ENCODE results near the gene HELZ2.

The HELZ2 gene

GRCh38 chr20:63538204-63539091 lies 35.6 kb downstream of the HELZ2 start:
- DNase-seq (ENCODE audit: low read depth) = peak; percentile 74

- peak; percentile 97 for DNase-seq (ENCODE audit: low read depth)
These were observed 36.4 kb downstream of the HELZ2 start for GRCh38 chr20:63537525-63538203.

- no peak for DNase-seq (ENCODE audit: low read depth)
These were observed 37.0 kb downstream of the HELZ2 start, which contains the start of gene PTK6 for GRCh38 chr20:63536997-63537524. TSS of gene PTK6 (minus strand) at chr20:63537376. CDS start at chr20:63537314, 62 bp downstream.

DNA sequence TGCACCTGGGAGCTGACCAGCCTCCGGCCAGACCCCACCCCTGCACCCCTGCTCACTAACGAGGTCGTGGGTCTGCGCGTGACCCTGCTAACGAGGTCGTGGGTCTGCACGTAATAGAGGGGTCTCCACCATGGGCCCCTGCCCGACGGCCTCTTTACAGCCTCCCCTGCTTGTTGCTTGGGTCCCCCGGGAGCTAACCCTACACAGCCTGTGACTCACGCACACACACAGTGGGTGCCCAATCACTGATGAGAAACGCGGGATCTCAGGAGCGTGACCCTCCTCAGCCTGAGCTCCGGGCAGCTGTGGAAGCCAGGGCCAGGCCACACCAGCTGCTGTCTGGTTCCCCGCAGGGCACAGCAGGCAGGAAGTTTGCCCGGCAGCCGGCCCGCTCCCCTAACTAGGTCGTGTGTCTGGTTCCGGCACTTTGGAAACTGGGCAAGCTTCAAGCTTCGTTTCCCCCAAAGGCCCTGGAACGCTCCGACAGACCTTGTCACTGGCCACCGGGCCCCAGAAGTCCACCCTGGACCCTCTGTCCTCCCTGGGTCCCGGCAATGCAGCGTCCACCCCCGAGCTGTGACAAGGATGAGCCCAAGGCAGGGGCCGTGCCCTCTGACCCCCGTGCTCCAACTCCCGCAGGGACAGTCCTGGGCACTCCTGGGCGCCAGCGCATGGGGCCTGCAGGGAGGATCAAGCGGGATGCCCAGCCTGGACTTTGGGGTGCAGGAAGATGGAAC lies 37.6 kb downstream of the HELZ2 start:
- peak; percentile 60 for DNase-seq (ENCODE audit: low read depth)

GRCh38 chr20:63534831-63535651 lies 39.0 kb downstream of the HELZ2 start:
- no peak for DNase-seq (ENCODE audit: low read depth)

- DNase-seq (ENCODE audit: low read depth) = no peak
These were observed 39.6 kb downstream of the HELZ2 start for GRCh38 chr20:63534427-63534830.

- DNase-seq (ENCODE audit: low read depth) = no peak
These were observed 40.1 kb downstream of the HELZ2 start for GRCh38 chr20:63533871-63534393.

DNA sequence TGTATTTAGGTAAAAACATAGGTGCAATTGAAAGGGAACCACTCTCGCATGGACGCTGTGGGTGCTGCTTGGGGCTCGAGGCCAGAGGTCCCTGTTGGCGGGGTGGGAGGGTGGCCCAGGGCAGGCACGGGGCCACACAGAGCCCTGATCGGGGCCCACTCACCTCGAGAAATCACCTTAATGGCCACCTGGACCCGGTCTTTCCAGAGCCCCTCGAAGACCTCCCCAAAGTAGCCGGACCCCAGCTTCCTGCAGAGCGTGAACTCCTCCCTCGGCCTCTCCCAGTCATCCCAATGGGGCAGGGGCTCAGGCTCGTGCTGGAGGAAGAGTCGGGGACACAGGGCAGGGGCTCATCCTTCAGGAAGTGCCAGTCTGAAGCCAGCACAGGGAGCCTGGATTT lies 40.7 kb downstream of the HELZ2 start:
- no peak for DNase-seq (ENCODE audit: low read depth)

GRCh38 chr20:63532449-63532971 lies 41.5 kb downstream of the HELZ2 start:
- DNase-seq (ENCODE audit: low read depth) = no peak

GRCh38 chr20:63531686-63532448 lies 42.2 kb downstream of the HELZ2 start:
- DNase-seq (ENCODE audit: low read depth) = no peak

DNA sequence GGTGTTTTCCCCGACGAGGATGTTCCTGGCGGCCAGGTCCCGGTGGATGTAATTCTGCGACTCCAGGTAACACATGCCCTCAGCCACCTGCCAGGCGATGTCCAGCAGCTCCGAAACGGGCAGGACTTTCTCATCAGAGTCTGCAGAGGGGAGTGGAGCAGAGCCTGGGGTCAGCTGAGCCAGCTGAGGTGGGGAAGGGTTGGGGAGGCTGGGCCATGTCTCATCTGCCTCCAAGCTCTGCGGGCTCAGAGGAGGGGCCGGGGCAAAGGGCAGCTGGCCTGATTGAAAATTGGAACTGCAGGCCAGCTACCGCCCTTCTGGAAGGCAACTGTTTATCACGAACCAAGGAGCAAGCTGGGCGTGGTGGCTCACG lies 43.3 kb downstream of the HELZ2 start:
- DNase-seq (ENCODE audit: low read depth) = no peak

DNA sequence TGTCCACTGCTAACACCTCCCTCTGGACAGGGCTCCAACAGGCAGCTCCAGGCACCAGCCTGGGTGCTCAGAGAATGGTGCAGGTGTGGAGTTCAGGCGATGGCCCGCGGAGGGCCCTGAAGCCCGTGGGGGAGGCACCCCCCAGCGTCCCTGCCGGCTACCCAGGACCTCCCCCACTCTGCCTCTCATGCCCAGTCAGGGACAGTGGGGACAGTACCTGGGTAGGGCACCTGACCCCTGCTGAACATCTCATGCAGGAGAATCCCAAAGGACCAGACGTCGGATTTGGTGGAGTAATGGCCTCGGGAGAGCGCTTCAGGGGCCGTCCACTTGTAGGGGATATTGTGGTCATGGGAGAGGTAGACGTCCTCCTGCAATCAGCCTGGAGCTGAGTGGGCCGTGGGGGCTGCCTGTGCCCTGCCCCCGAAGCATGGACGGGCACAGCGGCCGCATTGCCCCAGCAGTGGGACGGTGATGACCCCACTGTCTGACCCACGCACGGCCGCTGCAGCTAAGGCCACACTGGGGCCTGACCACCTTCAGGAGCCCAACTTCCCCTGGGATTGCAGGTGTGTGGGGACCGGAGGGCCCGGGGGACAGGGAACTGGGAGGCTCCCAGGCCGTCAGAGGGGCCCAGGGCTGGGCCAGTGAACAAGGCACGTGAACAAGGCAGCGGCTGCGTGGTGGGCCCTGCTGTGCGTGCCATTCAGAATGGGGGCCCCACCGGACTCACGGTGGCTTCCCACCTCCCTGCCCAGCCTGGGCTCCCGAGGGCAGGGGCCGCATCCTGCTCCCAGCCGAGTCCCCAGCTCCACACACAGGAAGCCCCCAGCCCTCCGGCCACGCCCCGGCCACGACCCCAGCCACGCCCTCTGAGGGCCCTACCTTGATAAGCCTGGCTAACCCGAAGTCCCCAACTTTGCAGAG lies 43.9 kb downstream of the HELZ2 start:
- DNase-seq (ENCODE audit: low read depth) = no peak

GRCh38 chr20:63529180-63529860 lies 44.7 kb downstream of the HELZ2 start:
- no peak for DNase-seq (ENCODE audit: low read depth)

GRCh38 chr20:63527184-63527583 lies 46.9 kb downstream of the HELZ2 start:
- no peak for DNase-seq (ENCODE audit: low read depth)

DNA sequence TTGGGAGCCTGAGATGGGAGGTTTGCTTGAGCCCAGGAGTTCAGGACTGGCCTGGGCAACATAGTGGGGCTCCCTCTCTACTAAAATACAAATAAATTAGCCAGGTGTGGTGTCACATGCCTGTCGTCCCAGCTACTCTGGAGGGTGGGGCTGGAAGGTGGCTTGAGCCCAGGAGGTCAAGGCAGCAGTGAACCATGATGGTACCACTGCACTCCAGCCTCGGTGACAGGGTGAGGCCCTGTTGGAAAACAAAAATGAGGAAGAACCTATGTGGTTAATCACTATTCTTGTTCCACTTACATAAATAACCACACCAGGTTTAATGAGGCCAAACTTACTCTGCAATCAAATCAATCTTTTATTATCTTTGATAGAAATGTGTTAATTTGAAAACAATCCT lies 48.1 kb downstream of the HELZ2 start:
- no peak for DNase-seq (ENCODE audit: low read depth)

GRCh38 chr20:63525185-63525584 lies 48.9 kb downstream of the HELZ2 start:
- DNase-seq (ENCODE audit: low read depth) = no peak

Measured in ELR (cell line).